SKM-1 treated with dmso at 0.1 percent for 144 hours (cell line): ENCODE measurements around the gene AKT1S1.
"Not testable (repeated sequence)": the region's sequence is repeated elsewhere in the genome, so short reads cannot be mapped to it uniquely, and the experiment has no call there.

Experiments
- DNase-seq: peaks from one replicate; lab custom pipeline; 2025; ENCODE audit not compliant: unreplicated experiment; lab: John Stamatoyannopoulos, UW

AKT1S1 gene

DNA sequence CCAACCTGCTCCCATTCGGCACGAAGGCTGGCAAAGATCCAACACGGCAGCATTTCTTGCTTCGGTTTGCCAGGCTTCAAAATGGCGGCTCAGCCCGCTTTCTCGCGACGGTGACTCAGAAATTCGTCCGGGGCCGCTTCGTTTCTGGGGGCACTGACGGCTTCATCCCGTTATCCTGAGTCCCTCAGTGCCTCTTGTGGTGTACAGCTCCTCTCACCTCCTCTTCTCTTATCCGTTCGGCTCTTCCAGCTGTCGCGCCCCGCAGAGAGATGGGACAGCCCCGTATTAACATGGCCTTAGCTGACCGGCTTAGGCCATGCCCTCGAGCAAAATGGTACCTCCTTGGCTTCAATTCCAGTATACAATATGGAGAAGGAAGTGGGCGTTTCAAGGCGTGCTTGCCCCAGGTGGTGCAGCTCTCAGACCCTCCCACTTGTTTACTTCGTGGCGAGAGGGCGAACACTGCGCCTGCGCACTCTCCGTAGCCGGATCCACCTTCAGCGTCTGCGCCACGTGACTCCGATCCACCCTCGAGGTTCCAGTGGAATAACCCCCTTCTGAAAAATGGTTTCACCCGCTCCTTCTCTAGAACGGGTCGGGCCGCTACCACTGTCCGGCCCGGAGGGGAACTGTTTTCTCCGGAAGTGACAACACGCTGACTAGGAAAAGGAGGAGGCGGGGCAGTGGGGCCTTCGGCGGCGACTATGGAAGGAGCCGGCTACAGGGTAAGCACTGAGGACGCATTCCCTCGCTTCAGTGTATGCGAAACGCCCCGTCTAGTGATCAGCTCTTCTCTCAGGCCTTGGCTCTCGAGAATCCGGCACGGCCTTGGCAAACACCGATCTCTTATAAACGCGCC lies at the start of gene AKT1S1, which contains the start of gene TBC1D17:
Gene AKT1S1 (minus strand): TSS at position 336 of the 859 bp plus-strand sequence. CDS start 4,060 bp downstream, outside the sequence.
Gene TBC1D17 (plus strand): TSS at position 683 of the 859 bp plus-strand sequence. CDS start 22 bp downstream, at position 705.
- peak; percentile 92 for DNase-seq

DNA sequence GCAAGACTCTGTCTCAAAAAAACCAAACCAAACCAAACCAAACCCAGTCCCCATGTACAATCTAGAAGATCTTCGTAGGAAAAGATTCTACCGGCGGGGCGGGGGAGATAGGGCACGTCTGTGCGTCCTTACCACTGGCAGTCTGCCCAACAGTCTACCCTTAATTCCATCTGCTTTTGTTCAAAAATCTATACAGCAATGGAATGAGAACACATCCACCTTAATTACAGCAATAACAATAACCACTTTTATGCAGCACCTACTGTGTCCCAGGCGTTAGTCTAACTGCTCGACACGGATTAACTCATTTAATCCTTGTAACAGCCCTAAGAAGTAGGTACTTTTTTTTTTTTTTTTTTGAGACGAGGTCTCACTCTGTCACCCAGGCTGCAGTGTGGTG lies 49.4 kb upstream of the AKT1S1 start:
- no peak for DNase-seq

DNA sequence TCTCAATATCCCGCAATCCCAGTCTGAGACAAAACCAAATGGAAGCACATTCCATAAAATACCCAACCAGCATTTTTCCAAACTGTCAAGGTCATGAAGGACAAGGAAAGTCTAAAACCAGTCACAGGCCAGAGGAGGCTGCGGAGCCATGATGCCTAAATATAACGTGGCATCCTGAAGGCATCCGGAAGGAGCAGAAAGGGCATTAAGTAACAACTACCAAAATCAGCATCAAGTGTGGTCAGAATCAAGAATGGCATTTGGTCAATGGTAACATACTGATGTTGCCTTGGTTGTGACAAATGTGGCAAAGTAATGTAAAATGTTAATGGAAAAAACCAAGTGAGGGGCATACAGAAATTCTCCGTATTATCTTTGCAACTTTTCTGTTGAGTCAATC lies 48.3 kb upstream of the AKT1S1 start:
- no peak for DNase-seq

DNA sequence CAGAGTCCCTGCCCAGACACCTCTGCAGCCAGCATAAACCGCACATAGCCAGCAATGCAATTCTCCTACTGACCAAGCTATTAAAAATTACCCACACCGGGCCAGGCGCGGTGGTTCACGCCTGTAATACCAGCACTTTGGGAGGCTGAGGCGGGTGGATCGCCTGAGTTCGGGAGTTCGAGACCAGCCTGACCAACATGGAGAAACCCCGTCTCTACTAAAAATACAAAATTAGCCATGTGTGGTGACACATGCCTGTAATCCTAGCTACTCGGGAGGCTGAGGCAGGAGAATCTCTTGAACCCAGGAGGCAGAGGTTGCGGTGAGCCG lies 47.7 kb upstream of the AKT1S1 start:
- not testable (repeated sequence) for DNase-seq

DNA sequence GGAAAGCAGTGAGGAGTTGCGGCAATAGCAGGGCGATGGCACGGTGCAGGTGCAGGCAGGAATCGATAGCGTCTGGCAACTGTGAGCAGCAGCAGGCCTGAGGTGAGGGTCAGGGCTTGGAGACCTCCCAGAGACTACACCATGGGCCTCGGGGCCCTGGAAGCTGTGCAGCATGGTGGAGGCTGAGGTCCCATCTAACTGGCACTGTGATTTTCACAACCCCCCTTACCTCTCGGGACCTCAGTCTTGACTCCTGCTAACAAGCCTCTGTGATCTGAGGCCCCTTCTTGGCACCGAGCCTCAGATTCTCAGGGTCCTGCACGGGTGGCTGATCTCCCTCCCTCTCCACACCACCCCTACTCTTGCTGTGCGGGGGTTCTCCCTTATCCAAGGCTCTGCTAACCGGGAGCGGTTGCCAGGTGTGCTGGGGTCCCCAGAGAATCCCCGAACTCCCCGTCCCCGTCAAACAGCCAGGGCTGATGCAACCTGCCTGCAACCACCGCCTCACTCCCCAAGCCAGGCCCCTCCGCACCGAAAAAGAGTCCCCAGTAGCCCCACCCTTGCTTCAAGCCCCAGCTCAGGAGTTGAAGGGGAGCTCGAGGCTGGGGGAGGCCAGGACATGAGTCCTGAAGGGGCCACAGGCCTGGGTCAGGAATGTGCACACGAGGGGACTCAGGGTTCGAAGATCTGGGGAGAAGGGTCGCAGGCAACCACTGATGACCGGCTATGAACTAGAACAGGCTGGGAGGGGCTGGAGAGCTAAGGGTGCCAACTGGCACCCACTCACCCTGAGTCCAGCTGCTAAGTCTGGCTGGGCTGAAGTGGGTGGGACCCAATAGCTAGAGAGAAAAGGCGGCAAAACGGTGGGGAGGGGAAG lies 47.1 kb upstream of the AKT1S1 start:
- no peak for DNase-seq

DNA sequence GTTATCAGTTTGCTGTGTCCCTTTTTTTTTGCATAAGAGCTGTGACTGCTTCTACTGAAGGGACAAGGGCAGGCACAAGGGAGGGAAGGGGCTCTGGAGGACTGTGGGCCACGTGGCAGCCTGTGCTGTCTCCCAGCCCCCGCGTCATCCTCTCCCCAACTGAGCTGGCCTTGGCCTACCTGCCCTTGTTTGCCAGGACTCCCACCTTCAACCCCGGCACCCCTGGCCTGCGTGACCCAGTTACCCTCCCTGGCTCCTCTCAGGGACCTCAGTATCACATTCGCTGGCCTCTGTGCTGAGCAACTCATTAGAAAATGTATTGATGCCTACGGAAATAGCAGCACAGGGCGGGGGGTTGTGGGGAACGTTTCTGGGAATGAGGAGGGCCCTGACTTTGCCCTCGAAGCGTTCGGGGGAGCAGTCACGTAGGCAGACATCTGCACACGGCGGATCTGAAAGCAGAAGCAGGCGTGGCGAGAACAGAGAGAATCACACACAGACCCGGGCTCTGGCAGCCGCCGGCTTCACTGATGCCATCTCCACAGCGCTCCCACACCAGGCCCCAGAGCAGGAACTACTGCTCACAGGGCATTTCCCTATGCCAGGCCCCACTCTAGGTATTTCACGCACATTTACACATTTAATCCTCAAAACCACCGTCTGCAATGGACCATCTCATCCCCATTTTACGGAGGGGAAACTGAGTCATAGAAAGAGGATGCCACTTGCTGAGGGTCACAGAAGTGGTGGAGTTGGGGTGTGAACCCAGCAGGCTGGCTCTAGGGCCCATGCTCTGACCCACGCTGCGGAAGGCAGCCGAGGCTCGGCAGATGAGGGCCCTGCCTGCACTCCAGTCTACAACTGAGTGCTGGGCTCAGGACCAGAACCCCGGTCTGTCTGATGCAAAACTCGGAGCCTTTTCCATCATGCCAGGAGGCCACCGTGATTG lies 46.2 kb upstream of the AKT1S1 start:
- DNase-seq = no peak

DNA sequence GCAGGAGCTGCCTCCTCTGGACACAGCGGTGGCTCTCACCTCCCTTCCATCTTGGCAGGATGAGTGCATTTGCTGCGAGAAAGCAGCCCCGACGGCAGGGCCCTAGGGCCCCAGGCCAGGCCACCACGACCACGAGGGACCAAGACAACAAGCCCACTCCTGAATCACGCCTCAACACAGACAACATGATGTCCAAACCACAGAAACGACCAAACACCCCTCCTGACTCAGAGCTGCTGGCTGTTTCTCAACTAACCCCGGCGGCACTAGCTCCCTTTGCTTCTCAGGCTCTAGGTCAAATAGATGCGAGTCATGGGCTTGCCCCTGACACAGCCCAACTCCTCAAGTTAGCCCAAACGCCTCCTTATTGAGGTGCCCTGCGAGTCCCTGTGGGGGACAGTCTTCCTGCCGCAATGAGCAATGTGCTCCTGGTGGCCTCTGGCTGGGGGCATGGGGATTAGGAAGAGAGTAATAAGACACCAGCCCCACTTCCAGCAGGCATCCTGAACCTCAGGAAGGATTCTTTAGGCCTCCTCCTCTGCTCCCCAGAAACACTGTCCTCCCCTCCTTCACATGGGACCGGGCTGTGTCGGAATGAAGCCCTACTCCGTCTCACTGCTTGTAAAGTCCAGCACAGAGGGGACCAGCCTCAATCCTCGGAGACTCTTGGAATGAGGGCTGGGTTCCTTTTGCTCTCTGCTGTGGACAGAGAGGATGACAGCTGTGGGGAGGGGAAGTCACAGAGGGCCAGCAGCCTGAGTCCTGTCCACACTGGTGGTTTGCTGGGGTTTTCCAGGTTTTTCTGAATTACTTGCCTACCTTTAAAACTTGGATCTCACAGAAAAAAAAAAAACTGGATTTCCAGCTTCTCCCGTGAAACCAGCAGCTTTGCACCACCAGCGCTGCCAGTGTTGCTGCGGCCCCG lies 45.0 kb upstream of the AKT1S1 start:
- no peak for DNase-seq

DNA sequence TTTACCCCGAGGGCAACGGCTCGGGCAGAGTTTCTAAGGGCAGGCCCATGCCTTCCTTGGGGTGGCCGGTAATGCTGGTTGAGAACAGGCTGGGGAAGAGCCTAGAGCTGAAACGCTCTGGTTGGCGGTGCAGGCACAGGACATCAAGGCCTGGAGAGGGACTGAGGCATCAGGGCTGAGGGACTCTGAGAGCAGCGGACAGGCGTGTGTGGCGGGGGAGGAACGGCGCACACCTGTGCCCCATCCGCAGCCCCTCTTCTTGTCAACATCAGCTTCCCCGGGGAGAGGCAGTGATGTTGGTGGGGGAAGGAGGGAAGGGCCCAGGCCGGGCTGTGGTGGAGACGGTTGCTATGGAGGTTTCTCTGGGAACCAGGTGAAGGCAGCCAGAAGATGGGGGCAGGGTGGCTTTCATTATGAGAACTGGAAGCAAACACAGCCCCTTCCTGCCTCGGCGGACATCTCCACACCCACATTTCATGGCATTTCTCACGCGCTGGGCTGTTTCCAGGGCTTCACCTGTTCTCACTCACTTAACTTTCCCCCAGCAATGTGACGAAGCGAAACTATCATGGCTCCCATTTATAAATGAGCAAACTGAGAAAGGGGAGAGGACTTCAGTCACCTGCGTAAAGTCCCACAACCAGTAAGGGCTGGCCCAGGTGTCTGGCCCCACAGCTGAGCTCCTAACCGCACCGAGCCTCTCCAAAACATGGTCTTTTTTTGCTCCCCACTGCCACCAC lies 43.6 kb upstream of the AKT1S1 start:
- DNase-seq = no peak

DNA sequence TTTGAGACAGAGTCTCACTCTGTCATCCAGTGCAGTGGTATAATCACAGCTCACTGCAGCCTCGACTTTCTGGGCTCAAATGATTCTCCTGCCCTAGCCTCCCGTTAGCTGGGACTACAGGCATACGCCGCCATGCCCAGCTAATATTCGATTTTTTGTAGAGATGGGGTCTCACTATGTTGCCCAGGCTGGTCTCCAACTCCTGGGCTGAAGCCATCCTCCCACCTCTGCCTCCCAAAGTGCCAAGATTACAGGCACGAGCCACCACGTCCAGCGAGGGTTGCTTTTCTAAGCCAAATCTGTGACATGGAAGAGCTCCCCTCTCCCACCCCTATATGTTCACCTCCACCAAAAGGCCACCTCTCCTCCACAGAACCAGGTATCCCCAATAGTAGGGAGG lies 40.9 kb upstream of the AKT1S1 start:
- DNase-seq = no peak

DNA sequence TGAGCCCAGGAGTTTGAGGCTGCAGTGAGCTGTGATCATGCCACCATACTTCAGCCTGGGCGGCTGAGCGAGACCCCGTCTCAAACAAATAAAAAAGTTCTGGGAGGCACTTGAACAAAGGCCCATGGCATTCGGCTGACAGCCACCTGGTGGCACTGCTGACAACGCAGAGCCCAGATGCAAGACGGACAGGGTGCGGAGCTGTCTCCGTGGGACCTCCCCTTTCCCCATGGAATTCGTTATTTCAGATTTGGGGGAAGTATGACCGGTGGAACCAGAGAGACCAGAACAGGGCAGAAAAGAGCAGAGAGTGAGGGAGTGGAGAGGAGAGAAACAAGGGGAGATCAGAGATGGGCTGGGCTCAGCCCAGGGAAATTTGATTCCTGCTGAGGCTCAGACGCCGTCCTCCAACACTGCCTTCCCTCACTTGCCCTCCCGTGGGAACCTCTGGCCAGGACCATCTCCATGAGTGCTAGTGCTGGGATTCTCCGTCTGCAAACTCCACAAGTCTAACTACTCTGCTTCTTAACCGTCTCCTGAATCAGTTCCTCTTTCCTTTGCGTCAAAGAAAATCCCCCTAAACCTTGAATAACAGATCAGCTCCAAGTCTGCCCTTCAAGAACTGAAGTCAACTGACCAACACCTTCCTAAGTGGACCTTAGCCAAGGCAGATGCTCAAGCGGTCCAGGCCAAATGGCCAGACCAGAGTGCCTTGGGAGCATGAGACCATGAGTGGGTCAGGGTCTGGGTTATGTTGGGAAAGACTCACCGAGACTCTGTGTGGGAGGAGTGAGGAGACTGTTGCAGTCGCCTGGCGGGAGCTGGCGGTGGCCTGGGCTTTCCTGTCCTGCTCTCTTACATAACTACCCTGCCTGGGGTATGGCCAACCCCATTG lies 39.9 kb upstream of the AKT1S1 start:
- DNase-seq = no peak

DNA sequence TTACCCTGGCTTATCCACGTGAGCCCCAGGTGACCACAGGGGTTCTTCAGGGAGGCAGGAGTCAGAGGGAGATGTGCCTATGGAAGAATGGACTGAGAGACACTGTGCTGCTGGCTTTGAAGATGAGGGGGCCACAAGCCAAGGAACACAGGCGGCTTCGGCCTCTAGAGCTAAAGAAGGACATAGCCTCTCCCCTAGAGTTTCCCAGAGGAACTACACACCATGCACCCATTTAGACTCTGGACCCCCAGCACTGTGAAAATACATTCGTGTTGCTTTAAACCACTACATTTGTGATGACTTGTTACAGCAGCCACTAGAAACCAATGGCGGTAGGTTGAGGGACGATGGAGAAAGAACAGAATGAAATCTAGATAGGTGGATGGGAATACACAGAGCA lies 38.1 kb upstream of the AKT1S1 start:
- no peak for DNase-seq

DNA sequence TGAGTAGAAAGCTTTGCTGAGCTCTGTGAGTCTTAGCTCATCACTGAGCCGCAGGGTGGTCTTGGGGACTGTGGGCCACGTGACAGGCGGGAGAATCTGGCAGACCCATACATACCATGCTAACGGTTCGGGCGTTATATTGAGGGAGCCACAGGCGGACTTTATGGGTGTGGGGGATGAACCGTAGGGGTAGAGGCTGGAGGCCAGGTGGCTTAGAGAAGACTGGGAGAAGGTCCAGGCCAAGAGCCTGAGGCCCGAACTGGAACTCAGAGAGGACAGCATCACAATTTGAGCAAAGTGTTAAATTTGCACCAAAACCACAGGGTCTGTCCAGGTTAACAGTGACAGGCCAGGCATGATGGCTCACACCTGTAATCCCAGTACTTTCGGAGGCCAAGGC lies 36.6 kb upstream of the AKT1S1 start:
- DNase-seq = no peak

DNA sequence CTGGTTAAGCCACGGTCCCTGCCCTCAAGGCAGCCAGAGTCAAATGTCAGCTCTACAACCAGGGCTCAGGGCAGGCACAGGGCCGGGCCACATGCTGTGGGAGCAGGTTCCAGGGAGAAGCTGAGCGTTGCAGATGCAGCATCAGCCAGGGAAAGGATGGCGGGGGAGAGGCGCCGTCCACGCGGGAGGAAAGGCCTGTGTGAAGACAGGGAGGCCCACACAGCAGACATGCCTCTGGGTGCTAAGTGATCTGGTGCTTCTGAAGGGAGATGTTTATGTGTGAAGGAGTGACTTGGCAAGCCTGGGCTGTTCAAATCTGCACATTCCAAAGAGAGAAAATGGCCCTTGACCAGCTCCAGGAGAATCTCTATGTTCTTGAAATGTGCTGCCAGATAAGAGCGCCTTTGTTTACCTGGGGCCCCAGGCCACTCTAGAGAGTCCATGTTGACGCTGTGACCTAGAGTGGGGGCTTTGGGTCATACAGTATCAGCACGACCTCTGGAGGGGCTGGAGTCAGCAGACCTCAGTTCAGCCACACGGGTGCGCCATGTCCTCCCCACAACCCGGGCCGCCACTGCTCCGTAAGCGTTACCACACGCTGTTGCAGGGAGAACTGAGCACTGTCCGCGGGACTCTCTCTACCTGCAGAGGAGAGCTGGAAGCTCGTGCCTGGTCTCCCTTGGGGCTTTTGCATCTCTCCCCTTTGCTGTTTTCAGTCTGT lies 36.0 kb upstream of the AKT1S1 start:
- no peak for DNase-seq

DNA sequence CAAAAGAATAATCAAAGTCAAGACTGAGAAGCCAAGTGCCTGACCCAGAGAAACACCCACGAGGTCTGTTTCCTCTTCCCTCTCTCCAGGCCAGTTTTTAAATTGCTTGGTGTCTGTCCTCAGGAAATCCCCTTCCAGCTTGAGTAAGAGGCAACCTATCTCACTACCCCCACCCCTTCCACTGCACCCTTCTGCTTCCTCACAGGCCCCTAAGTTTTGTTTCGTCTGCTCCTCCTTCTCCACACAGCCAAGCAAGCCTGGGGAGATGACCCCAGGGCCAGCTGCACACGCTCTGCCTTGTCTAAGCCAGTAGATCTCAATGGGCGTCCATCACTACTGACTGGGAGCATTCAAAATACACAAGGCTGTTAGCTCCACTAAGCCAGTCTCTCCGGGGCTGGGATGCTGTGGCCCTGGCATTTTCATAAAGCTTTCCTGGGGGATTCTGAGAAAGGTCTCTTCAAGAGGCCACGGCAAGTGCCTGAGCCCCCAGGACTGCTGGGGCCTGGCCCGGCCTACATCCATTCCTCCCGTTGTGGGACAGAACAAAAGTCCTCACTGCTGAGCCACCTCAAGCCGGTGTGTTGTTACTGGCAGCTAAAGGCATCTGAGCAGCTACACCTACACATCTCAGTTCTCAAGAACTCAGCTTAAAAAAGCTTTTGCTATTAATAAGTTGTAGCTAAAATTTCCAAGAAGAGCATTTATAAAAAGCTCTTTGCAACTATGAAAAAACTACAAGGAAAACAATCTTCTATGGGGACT lies 34.4 kb upstream of the AKT1S1 start:
- DNase-seq = peak; percentile 34

DNA sequence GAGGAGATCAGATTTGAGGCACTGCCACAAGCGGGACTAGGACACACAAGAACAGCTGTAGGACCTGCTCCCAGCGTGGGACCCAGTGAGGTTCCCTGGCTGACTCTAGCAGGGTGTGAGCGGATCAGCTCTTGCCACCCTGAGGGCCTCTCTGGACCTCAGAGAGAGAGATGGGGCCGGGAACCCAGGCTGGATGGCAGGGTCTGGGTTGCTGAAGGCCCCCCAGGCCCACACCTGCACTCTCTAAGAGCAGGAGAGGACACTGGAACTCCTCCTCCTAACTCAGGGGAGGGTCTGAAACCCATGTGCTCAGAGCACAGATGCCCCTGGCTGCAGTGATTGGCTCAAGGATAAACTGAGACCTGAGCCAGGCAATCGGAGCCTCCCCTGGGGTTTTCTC lies 33.0 kb upstream of the AKT1S1 start:
- DNase-seq = no peak

DNA sequence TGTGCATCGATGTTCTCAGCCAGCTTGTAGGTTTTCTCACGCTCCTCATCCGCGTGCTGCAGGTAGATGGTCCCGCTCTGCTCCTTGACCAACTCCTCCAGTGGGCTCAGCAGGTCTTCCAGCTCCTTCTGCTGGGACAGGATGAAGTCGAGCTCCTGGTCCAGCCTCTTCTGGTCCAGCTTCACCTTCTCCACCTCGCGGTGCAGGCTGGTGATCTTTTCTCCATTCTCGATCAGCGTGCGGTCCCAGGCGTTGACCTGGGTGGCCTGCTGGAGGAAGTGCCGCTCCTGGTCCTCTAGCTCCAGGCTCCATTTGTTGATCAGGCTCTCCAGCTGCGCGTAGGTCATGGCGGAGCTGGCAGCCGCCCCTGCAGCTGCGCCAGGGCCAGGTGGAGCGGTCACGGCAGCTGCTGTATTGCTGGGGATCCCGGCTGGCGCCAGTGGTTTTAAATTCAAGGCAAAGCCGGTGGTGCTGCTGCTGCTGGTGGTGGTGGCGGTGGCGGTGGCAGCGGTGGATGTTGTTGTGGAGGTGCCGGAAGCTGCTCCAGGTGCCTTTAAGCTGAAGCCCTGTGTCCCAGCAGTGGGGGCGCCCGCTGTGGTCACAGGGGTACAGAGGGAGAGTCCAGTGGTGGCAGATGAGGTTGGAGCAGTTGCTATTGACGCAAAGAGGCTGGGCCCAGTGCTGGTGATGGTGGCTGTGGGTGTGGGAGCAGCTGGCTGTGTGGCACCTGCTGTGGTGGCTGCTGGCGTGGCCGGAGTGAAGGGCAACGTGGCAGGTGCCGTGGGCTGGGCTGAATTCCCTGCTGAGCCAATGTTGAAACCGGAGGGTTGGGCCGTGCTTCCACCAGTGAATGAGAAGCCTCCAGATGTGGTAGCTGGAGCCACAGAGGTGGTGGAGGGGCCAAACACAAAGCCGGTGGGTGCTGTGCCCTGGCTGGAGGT lies 31.6 kb upstream of the AKT1S1 start:
- no peak for DNase-seq
